Endothelial cell of umbilical vein (primary cell): Measurements from ENCODE around the gene RBFOX1. TPM values are rescaled to one million over a fixed set of nuclear protein-coding genes. Genes with fewer than 3 reads are reported as not detected.

Experiments used
- BruUV-seq: library from RNA; stranded (reverse); fragments of 400-500 nt; replicated peaks from 2 replicates; lab custom pipeline; 2021; lab: Mats Ljungman, UMichigan
- CTCF ChIA-PET: fragments of 300-600, 350-600 bp; sonication (Branson Sonifier 250); formaldehyde crosslinking; loops from one replicate; lab custom pipeline; 2021; ENCODE audit warnings: antibody characterized with exemption, inconsistent platforms; lab: Charles Lee
- POLR2A ChIA-PET: fragments of 300-600, 350-600 bp; sonication (Branson Sonifier 250); formaldehyde crosslinking; loops from one replicate; lab custom pipeline; 2021; ENCODE audit warnings: antibody characterized with exemption, inconsistent platforms; lab: Charles Lee
- DNase-seq: peaks from one replicate; pipeline ENCODE4 v3.0.0-alpha.2; 2011; ENCODE audit warnings: low read depth, low spot score
- FAIRE-seq: peaks from 2 replicates; lab custom pipeline; 2011; peaks lifted over from hg19 to GRCh38; lab: Jason Lieb, UNC
- H2AFZ ChIP-seq: 2 replicates; pipeline ENCODE4 v1.6.0; 2012; ENCODE audit warnings: low read depth, low read length, control low read depth, inconsistent platforms
- H3K27ac ChIP-seq: 2 replicates; pipeline ENCODE4 v1.5.1; 2011; ENCODE audit warnings: low read depth, mild to moderate bottlenecking, control low read depth, low read length, moderate library complexity; ENCODE audit not compliant: insufficient read depth
- H3K27me3 ChIP-seq, 2 experiments: 2 replicates each; pipeline versions ENCODE4 v1.6.0 to v1.6.1; 2011; ENCODE audit warnings: low read length in 2 of 2, mixed read lengths in 1 of 2; ENCODE audit not compliant: control insufficient read depth in 2 of 2, insufficient read depth in 2 of 2
- H3K36me3 ChIP-seq, 2 experiments: 2 replicates in 1 of 2; 3 replicates in 1 of 2; pipeline ENCODE4 v1.5.1; 2011; ENCODE audit warnings: low read length in 2 of 2, mild to moderate bottlenecking in 1 of 2, moderate library complexity in 1 of 2; ENCODE audit not compliant: control insufficient read depth in 2 of 2, insufficient read depth in 2 of 2; ENCODE audit errors: extremely low read depth in 1 of 2
- H3K4me1 ChIP-seq: 3 replicates; pipeline ENCODE4 v1.5.1; 2011; ENCODE audit warnings: mild to moderate bottlenecking, low read length; ENCODE audit not compliant: control insufficient read depth, insufficient read depth; ENCODE audit errors: extremely low read depth
- H3K4me2 ChIP-seq: 2 replicates; pipeline ENCODE4 v1.6.1; 2011; ENCODE audit warnings: low read length, control low read depth, mixed read lengths; ENCODE audit not compliant: insufficient read depth
- H3K4me3 ChIP-seq, 3 experiments: fragments of 200-600 bp in 1 of 3; sonication (generic), shearing (Covaris generic) in 1 of 3; replicated peaks in 1 of 3; 2 replicates each; pipeline ENCODE4 v1.5.1; 2011 to 2016; ENCODE audit warnings: control low read depth in 3 of 3, low read length in 3 of 3, mild to moderate bottlenecking in 2 of 3, inconsistent platforms in 1 of 3, low read depth in 1 of 3, moderate library complexity in 1 of 3; ENCODE audit not compliant: insufficient read depth in 1 of 3
- H3K79me2 ChIP-seq: 2 replicates; pipeline ENCODE4 v1.6.0; 2012; ENCODE audit warnings: low read length, inconsistent platforms; ENCODE audit not compliant: control insufficient read depth, insufficient read depth
- H3K9ac ChIP-seq: replicated peaks from 2 replicates; pipeline ENCODE3; 2011; ENCODE audit warnings: low read length, control low read depth; ENCODE audit not compliant: insufficient read depth; ENCODE audit errors: extremely low read depth
- H3K9me1 ChIP-seq: replicated peaks from 3 replicates; pipeline ENCODE4 v1.6.0; 2011; ENCODE audit warnings: mild to moderate bottlenecking, low read length; ENCODE audit not compliant: control insufficient read depth, insufficient read depth; ENCODE audit errors: extremely low read depth
- H3K9me3 ChIP-seq: replicated peaks from 2 replicates; pipeline ENCODE4 v1.5.1; 2012; ENCODE audit warnings: low read length, inconsistent platforms; ENCODE audit not compliant: control insufficient read depth, insufficient read depth
- H4K20me1 ChIP-seq: replicated peaks from 2 replicates; pipeline ENCODE3; 2011; ENCODE audit warnings: mild to moderate bottlenecking, low read length; ENCODE audit not compliant: control insufficient read depth, insufficient read depth; ENCODE audit errors: extremely low read depth
- CTCF ChIP-seq, 2 donors: IDR thresholded peaks; 1 replicate in 1 of 2; 2 replicates in 1 of 2; pipeline ENCODE4 v1.5.1; 2011; ENCODE audit warnings: low read length in 2 of 2, mild to moderate bottlenecking in 2 of 2, moderate library complexity in 2 of 2, control low read depth in 1 of 2, inconsistent platforms in 1 of 2, low read depth in 1 of 2; ENCODE audit not compliant: insufficient read depth in 1 of 2; ENCODE audit errors: extremely low read depth in 1 of 2
- EZH2 ChIP-seq: IDR thresholded peaks from 2 replicates; pipeline ENCODE4 v1.6.1; 2012; ENCODE audit warnings: borderline replicate concordance, low read depth, mild to moderate bottlenecking, moderate library complexity, low read length, inconsistent platforms; ENCODE audit not compliant: severe bottlenecking
- FOS ChIP-seq: IDR thresholded peaks from 2 replicates; pipeline ENCODE4 v1.6.1; 2011; ENCODE audit warnings: mild to moderate bottlenecking, low read length, moderate library complexity, borderline replicate concordance; ENCODE audit not compliant: insufficient read depth
- GATA2 ChIP-seq: IDR thresholded peaks from 2 replicates; pipeline ENCODE4 v1.7.0; 2011; ENCODE audit warnings: low read depth, mild to moderate bottlenecking, moderate library complexity, mixed read lengths, low read length; ENCODE audit not compliant: insufficient read length, insufficient read depth
- JUN ChIP-seq: IDR thresholded peaks from 2 replicates; pipeline ENCODE4 v1.6.1; 2011; ENCODE audit warnings: borderline replicate concordance, low read depth; ENCODE audit not compliant: insufficient read length, insufficient read depth
- MAX ChIP-seq: IDR thresholded peaks from 2 replicates; pipeline ENCODE4 v1.6.1; 2011; ENCODE audit not compliant: insufficient read depth, insufficient read length
- MYC ChIP-seq: IDR thresholded peaks from one replicate; pipeline ENCODE4 v1.6.1; 2011; ENCODE audit warnings: mild to moderate bottlenecking, low read depth, low read length
- POLR2A ChIP-seq: IDR thresholded peaks from 2 replicates; pipeline ENCODE4 v1.6.1; 2012; ENCODE audit warnings: low read depth, mild to moderate bottlenecking, control low read depth, low read length
- POLR2AphosphoS5 ChIP-seq: IDR thresholded peaks from 2 replicates; pipeline ENCODE4 v1.6.1; 2012; ENCODE audit warnings: low read depth, mild to moderate bottlenecking, control low read depth, low read length, moderate library complexity; ENCODE audit not compliant: insufficient read depth
- dilution Hi-C: fragments of 300-500 bp; cut with MboI; formaldehyde crosslinking; loops from one replicate; pipeline ENCODE4 v1.15.0; 2019; ENCODE audit warnings: low sequenced_read_pairs; ENCODE audit not compliant: extremely low pct_ligation_motif_present
- intact Hi-C: fragments of 100-400 bp; cut with micrococcal nuclease; formaldehyde crosslinking; loops from one replicate; pipeline ENCODE4 v1.10.0; 2022
- polyA plus RNA-seq, 4 experiments: library from polyadenylated mRNA; depleted of rRNA in 3 of 4; stranded (reverse) in 3 of 4; unstranded in 1 of 4; fragments of >200 nt; gene quantifications; 2 replicates each; pipeline versions ENCODE4 v1.2.1 to v1.2.3, GENCODE V29; 2011 to 2012; ENCODE audit warnings: missing spikeins in 1 of 4
- total RNA-seq: library from RNA; stranded (reverse); gene quantifications from 2 replicates; pipeline ENCODE4 v1.2.3, GENCODE V29; 2021

The RBFOX1 gene
- total and polyA plus RNA-seq, 2 donors (not counting 3 experiments of a cell fraction or from before 2014, with no cell fraction given) = not detected

GRCh38 chr16:7324321-7324720 lies 8.3 kb upstream of the RBFOX1 start:
- Histone ChIP-seq H3K4me1 (no peaks in the 10 kb centered on the region), H3K79me2 (no peaks in the 10 kb centered on the region), H3K27ac (no peak overlapping the region), H3K4me2 (no peak overlapping the region), H3K9me1 (no peaks in the 10 kb centered on the region), H4K20me1 (no peaks in the 10 kb centered on the region), H3K36me3 (no peaks in the 10 kb centered on the region), H2AFZ (no peak overlapping the region), H3K9ac (no peak overlapping the region), H3K27me3 (no peaks in the 10 kb centered on the region), H3K4me3 (no peak overlapping the region), H3K9me3 (peaks cover 5% of the 10 kb centered on the region)
- ChIA-PET POLR2A (no interaction called here), CTCF (no interaction called here)
- no peak for DNase-seq
- BruUV-seq = no TSS peak
- dilution Hi-C loops = no loop called here
- intact Hi-C loops = no loop called here
- no peak for FAIRE-seq
- no peak for TF ChIP-seq MYC
- no peak for TF ChIP-seq EZH2
- TF ChIP-seq FOS = no peak
- TF ChIP-seq JUN = no peak
- no peak for TF ChIP-seq POLR2AphosphoS5
- no peak for TF ChIP-seq POLR2A
- no peak for TF ChIP-seq MAX
- no peak for TF ChIP-seq CTCF (IDR thresholded peaks at IDR 0.05; ENCODE audit: extremely low read depth in 1 of 2, insufficient read depth in 1 of 2, low read depth in 1 of 2, low read length in 2 of 2)
- TF ChIP-seq GATA2 = no peak
